ENCODE data around the gene XNDC1N. TPM values are rescaled to one million over a fixed set of nuclear protein-coding genes. Genes with fewer than 3 reads are reported as not detected.

XNDC1N gene
- total RNA-seq, 1 donor from 2014 or later = 2.5 TPM

DNA sequence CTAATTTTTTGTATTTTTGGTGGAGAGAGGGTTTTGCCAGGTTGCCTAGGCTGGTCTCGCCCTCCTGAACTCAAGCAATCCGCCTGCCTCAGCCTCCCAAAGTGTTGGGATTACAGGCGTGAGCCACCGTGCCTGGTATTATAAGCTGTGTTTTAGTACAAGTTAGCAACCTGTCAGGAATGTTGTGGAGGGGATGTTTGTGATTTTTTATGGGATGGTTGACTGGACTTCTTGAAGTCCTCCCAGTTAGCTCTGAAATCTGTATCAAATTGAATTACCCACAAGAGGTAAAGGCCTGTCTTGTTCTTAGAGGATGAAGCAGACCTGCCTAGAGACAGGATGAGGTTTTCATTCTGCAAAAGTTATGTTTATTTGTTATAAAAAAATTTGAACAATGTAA lies 36.2 kb upstream of the XNDC1N start:
- Histone ChIP-seq H3K27me3 (ENCODE audit: low read depth) (no peaks in the 10 kb centered on the region), H3K4me3 (no peak overlapping the region), H3K4me1 (no peaks in the 10 kb centered on the region), H3K27ac (replicated peaks) (no peak overlapping the region), H3K9me3 (replicated peaks) (peaks cover 7% of the 10 kb centered on the region), H3K36me3 (peaks cover 45% of the 10 kb centered on the region)
- no peak for DNase-seq
- TF ChIP-seq, protein P1, sequence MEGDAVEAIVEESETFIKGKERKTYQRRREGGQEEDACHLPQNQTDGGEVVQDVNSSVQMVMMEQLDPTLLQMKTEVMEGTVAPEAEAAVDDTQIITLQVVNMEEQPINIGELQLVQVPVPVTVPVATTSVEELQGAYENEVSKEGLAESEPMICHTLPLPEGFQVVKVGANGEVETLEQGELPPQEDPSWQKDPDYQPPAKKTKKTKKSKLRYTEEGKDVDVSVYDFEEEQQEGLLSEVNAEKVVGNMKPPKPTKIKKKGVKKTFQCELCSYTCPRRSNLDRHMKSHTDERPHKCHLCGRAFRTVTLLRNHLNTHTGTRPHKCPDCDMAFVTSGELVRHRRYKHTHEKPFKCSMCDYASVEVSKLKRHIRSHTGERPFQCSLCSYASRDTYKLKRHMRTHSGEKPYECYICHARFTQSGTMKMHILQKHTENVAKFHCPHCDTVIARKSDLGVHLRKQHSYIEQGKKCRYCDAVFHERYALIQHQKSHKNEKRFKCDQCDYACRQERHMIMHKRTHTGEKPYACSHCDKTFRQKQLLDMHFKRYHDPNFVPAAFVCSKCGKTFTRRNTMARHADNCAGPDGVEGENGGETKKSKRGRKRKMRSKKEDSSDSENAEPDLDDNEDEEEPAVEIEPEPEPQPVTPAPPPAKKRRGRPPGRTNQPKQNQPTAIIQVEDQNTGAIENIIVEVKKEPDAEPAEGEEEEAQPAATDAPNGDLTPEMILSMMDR (IDR thresholded peaks at IDR 0.05; ENCODE audit: borderline replicate concordance) = no peak
- intact Hi-C loops (cut with micrococcal nuclease) = no loop called here

DNA sequence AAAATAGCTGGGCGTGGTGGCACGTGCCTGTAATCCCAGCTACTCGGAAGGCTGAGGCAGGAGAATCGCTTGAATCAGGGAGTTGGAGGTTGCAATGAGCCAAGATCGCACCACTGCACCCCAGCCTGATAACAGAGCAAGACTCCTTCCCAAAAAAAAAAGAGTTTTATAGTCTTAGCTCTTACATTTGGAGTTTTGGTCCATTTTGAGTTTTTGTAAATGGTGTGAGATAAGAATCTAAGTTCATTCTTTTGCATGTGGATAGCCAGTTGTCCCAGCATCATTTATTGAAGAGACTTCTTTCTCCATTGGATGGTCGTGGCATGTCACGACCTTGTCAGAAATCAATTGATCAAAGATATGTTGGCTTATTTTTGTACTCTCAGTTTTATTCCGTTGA lies 35.1 kb upstream of the XNDC1N start:
- intact Hi-C loops (cut with micrococcal nuclease) = no loop called here
- Histone ChIP-seq H3K27ac (replicated peaks) (no peak overlapping the region), H3K36me3 (peaks cover 42% of the 10 kb centered on the region)

DNA sequence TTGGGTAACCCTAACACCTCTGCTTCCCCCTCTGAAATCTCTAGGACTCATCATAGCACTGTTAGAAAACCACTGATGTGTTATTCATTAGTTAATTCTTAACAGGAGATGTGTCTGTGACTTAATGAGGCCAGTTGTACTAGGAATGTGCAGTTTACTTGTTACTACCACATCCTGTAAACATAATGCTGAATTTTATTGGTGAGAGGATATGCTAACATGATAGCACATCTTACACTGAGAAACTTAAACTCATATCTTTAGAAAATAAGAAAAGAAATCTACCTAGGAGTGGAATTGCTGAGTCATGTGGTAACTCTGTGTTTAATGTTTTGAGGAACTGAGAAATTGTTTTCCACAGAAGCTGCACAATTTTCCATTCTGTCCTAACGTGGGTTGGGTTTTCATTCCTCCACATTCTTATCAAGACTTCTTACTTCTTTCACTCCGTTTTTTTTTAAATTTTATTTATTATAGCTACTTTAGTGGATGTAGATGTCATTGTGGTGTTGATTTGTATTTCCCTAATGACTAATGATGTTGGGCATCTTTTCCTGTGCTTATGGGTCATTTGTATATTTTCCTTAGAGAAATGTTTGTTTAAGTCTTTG lies 34.1 kb upstream of the XNDC1N start:
- Histone ChIP-seq H3K36me3 (peaks cover 35% of the 10 kb centered on the region), H3K9me3 (replicated peaks) (peaks cover 7% of the 10 kb centered on the region), H3K27ac (replicated peaks) (no peak overlapping the region), H3K27me3 (ENCODE audit: low read depth) (no peaks in the 10 kb centered on the region), H3K4me1 (no peaks in the 10 kb centered on the region), H3K4me3 (no peak overlapping the region)
- intact Hi-C loops (cut with micrococcal nuclease) = no loop called here
- TF ChIP-seq, protein P1 (IDR thresholded peaks at IDR 0.05; ENCODE audit: borderline replicate concordance) = no peak
- no peak for DNase-seq

More for the DNA sequence above, 35.1 kb upstream of the XNDC1N start:
- H3K4me3 ChIP-seq = no peak overlapping the region
- TF ChIP-seq, protein P1 (IDR thresholded peaks at IDR 0.05; ENCODE audit: borderline replicate concordance) = no peak
- DNase-seq = no peak
- H3K9me3 ChIP-seq (replicated peaks) = peaks cover 7% of the 10 kb centered on the region
- H3K27me3 ChIP-seq (ENCODE audit: low read depth) = no peaks in the 10 kb centered on the region
- no peaks in the 10 kb centered on the region for H3K4me1 ChIP-seq

DNA sequence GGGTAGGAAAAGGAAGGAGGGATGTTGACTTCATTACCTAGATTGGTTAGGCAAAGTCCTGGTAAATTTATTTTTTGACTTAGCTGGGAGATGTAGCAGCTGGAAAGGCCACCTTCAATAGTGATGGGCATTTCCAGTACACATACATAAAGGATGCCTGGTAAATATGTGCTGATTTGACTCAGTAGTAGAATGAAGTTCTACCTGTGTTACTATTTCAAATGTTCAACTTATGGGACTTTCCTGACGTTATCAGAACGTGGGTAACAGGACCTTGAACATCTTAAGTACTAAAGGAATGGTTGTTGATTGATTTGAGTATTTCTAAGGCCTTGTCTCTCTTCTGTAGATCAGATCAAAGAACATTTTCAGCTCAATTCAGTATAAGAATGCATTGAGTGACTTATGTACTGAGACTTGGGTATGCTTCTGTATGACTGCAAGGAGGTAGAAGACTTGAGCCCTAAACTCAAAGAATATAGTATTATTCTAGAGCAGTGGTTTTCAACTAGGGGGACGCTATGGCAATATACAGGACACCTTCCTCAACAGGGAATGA lies 27.6 kb upstream of the XNDC1N start:
- Histone ChIP-seq H3K27ac (replicated peaks) (no peak overlapping the region), H3K4me3 (no peak overlapping the region), H3K9me3 (replicated peaks) (no peaks in the 10 kb centered on the region), H3K36me3 (peaks cover 11% of the 10 kb centered on the region), H3K27me3 (ENCODE audit: low read depth) (no peaks in the 10 kb centered on the region), H3K4me1 (peaks cover 6% of the 10 kb centered on the region)
- DNase-seq = no peak
- intact Hi-C loops (cut with micrococcal nuclease) = no loop called here
- TF ChIP-seq, protein P1 (IDR thresholded peaks at IDR 0.05; ENCODE audit: borderline replicate concordance) = no peak

DNA sequence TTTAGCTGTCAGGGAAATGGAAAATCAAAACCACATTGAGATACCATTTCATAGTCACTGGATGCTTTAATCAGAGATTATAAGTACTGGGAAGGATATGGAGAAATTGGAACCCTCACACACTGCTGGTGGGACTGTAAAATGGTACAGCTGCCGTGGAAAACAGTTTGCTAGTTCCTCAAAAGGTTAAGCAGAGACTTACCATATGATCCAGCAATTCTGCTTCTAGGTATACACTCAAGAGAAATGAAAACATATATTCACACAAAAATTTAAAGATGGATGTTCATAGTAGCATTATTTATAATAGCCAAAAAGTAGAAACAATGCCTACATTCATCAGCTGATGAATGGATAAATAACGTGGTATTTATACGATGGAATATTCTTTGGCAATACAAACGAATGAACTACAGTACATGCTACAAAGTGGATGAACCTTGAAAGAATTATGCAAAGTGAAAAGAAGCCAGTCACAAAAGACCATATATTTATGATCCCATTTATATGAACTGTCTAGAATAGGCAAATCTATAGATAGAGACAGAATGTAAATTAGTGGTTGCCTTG lies 23.4 kb upstream of the XNDC1N start:
- Histone ChIP-seq H3K9me3 (replicated peaks) (no peaks in the 10 kb centered on the region), H3K27ac (replicated peaks) (no peak overlapping the region), H3K27me3 (ENCODE audit: low read depth) (no peaks in the 10 kb centered on the region), H3K4me3 (no peak overlapping the region), H3K36me3 (no peaks in the 10 kb centered on the region), H3K4me1 (peaks cover 28% of the 10 kb centered on the region)
- DNase-seq = no peak
- intact Hi-C loops (cut with micrococcal nuclease) = no loop called here
- TF ChIP-seq, protein P1 (IDR thresholded peaks at IDR 0.05; ENCODE audit: borderline replicate concordance) = no peak

Data from left ventricle myocardium inferior (tissue), 1 donor.